NCI-H524 (cell line): Measurements from ENCODE around the gene MSI2.

Experiments
- DNase-seq, 2 experiments: peaks; one replicate each; lab custom pipeline; 2025; lab: John Stamatoyannopoulos, UW

Gene MSI2

GRCh38 chr17:57578608-57579225 lies 322.4 kb downstream of the MSI2 start:
- DNase-seq = peak; percentile 82 to 92

- DNase-seq = no peak
These were observed 322.9 kb downstream of the MSI2 start for GRCh38 chr17:57579245-57579644.

GRCh38 chr17:57580055-57580739 lies 323.9 kb downstream of the MSI2 start:
- no peak for DNase-seq

GRCh38 chr17:57582881-57583756 lies 326.8 kb downstream of the MSI2 start:
- DNase-seq = no peak

- no peak for DNase-seq
These were observed 327.8 kb downstream of the MSI2 start for GRCh38 chr17:57584050-57584551.

- DNase-seq = peak in 1 of 2 experiments; percentile 57
These were observed 329.2 kb downstream of the MSI2 start for GRCh38 chr17:57585341-57586195.

GRCh38 chr17:57586196-57586740 lies 329.9 kb downstream of the MSI2 start:
- peak; percentile 17 to 62 for DNase-seq

- no peak for DNase-seq
These were observed 330.4 kb downstream of the MSI2 start for GRCh38 chr17:57586742-57587141.

- no peak for DNase-seq
These were observed 331.1 kb downstream of the MSI2 start for GRCh38 chr17:57587193-57587969.

GRCh38 chr17:57588086-57588485 lies 331.8 kb downstream of the MSI2 start:
- no peak for DNase-seq

- DNase-seq = no peak
These were observed 333.1 kb downstream of the MSI2 start for GRCh38 chr17:57589151-57590034.

- peak; percentile 98 to 100 for DNase-seq
These were observed 337.6 kb downstream of the MSI2 start for GRCh38 chr17:57593739-57594462.

- DNase-seq = no peak
These were observed 338.4 kb downstream of the MSI2 start for GRCh38 chr17:57594767-57595166.

GRCh38 chr17:57595426-57595825 lies 339.1 kb downstream of the MSI2 start:
- no peak for DNase-seq

- peak in 1 of 2 experiments; percentile 44 for DNase-seq
These were observed 339.8 kb downstream of the MSI2 start for GRCh38 chr17:57595947-57596695.

- DNase-seq = no peak
These were observed 340.8 kb downstream of the MSI2 start for GRCh38 chr17:57597101-57597500.

- DNase-seq = peak; percentile 61 to 86
These were observed 341.5 kb downstream of the MSI2 start for GRCh38 chr17:57597531-57598453.
